HepG2 (cell line): ENCODE measurements around the gene STX4. TPM values are rescaled to one million over a fixed set of nuclear protein-coding genes. Genes with fewer than 3 reads are reported as not detected.

Experiments
- BATF2 ChIP-seq: sonication (generic); formaldehyde crosslinking; IDR thresholded peaks from 2 replicates; pipeline ENCODE4 v1.8.0; 2022; ENCODE audit warnings: mild to moderate bottlenecking, missing genetic modification reagents, moderate library complexity
- IKZF4 ChIP-seq: sonication (generic); formaldehyde crosslinking; IDR thresholded peaks from 2 replicates; pipeline ENCODE4 v1.5.1; 2020; ENCODE audit warnings: borderline replicate concordance, mild to moderate bottlenecking, low read depth, missing genetic modification reagents; ENCODE audit errors: not compliant biosample characterization
- KDM1A ChIP-seq: IDR thresholded peaks from 2 replicates; pipeline ENCODE4 v1.6.1; 2016; ENCODE audit warnings: missing compliant biosample characterization
- KDM2A ChIP-seq: sonication (generic); formaldehyde crosslinking; IDR thresholded peaks from 2 replicates; pipeline ENCODE4 v1.4.0; 2020; ENCODE audit warnings: low read depth, missing genetic modification reagents, borderline replicate concordance
- MAZ ChIP-seq, 2 experiments: sonication (generic) in 1 of 2; formaldehyde crosslinking in 1 of 2; IDR thresholded peaks; 2 replicates each; pipeline versions ENCODE4 v1.5.0 to v1.6.1; 2012 to 2020; ENCODE audit warnings: low read depth in 2 of 2, mild to moderate bottlenecking in 2 of 2, borderline replicate concordance in 1 of 2, improper control_type of control experiment in 1 of 2, low read length in 1 of 2, missing genetic modification reagents in 1 of 2, moderate library complexity in 1 of 2
- PHF8 ChIP-seq: sonication (generic); formaldehyde crosslinking; IDR thresholded peaks from 2 replicates; pipeline ENCODE4 v1.5.0; 2020; ENCODE audit warnings: missing genetic modification reagents
- PRDM15 ChIP-seq: sonication (generic); formaldehyde crosslinking; IDR thresholded peaks from 2 replicates; pipeline ENCODE4 v1.4.0; 2020; ENCODE audit warnings: missing genetic modification reagents
- SMAD9 ChIP-seq: sonication (generic); formaldehyde crosslinking; IDR thresholded peaks from 2 replicates; pipeline ENCODE4 v1.5.1; 2020; ENCODE audit warnings: mild to moderate bottlenecking, missing genetic modification reagents
- SNAI1 ChIP-seq: sonication (generic); formaldehyde crosslinking; IDR thresholded peaks from 2 replicates; pipeline ENCODE4 v1.5.0; 2020; ENCODE audit warnings: mild to moderate bottlenecking, missing genetic modification reagents, borderline replicate concordance
- SP140L ChIP-seq: sonication (generic); formaldehyde crosslinking; IDR thresholded peaks from 2 replicates; pipeline ENCODE4 v1.4.0; 2020; ENCODE audit warnings: missing genetic modification reagents, borderline replicate concordance
- YY1 ChIP-seq: IDR thresholded peaks from 2 replicates; pipeline ENCODE4 v1.6.1; 2011; ENCODE audit warnings: low read length, low read depth, moderate library complexity, mild to moderate bottlenecking; ENCODE audit not compliant: insufficient read depth, insufficient replicate concordance
- ZBTB33 ChIP-seq: sonication (generic); formaldehyde crosslinking; IDR thresholded peaks from 2 replicates; pipeline ENCODE4 v1.4.0; 2020; ENCODE audit warnings: missing genetic modification reagents
- ZFP36L2 ChIP-seq: sonication (generic); formaldehyde crosslinking; IDR thresholded peaks from 2 replicates; pipeline ENCODE4 v1.4.0; 2020; ENCODE audit warnings: missing genetic modification reagents
- ZNF234 ChIP-seq: sonication (generic); formaldehyde crosslinking; conservative IDR thresholded peaks from 2 replicates; pipeline ENCODE4 v1.5.1; 2020; ENCODE audit warnings: mild to moderate bottlenecking, missing genetic modification reagents
- ZNF530 ChIP-seq: sonication (generic); formaldehyde crosslinking; IDR thresholded peaks from 2 replicates; pipeline ENCODE4 v1.5.0; 2020; ENCODE audit warnings: low read depth, mild to moderate bottlenecking, missing genetic modification reagents
- ZSCAN20 ChIP-seq: sonication (generic); formaldehyde crosslinking; IDR thresholded peaks from 2 replicates; pipeline ENCODE4 v1.4.0; 2020; ENCODE audit warnings: missing genetic modification reagents, mild to moderate bottlenecking, borderline replicate concordance
- polyA plus RNA-seq, 8 experiments: library from polyadenylated mRNA; depleted of rRNA in 3 of 8; stranded (reverse) in 7 of 8; unstranded in 1 of 8; fragments of >200 nt; fragmentation: Illumina TruSeq in 4 of 8; extraction: Trizol in 4 of 8; gene quantifications; 2 replicates each; pipeline versions ENCODE4 v1.2.1 to v1.2.3, GENCODE V29; 2011 to 2016; ENCODE audit warnings: low read depth in 4 of 8, missing spikeins in 1 of 8, mixed read lengths in 1 of 8; ENCODE audit not compliant: insufficient read depth in 1 of 8
- total RNA-seq, 5 experiments: library from RNA; depleted of rRNA; stranded (reverse); fragments of >200 nt; fragmentation: Illumina TruSeq; extraction: Trizol; gene quantifications; 2 replicates each; pipeline ENCODE4 v1.2.3, GENCODE V29; 2016; ENCODE audit warnings: low read depth in 1 of 5
- TF ChIP-seq, protein P1 (sequence below): sonication (generic); formaldehyde crosslinking; IDR thresholded peaks from 2 replicates; pipeline ENCODE4 v1.5.1; 2020; ENCODE audit warnings: mild to moderate bottlenecking, missing genetic modification reagents

The STX4 gene
- total and polyA plus RNA-seq, 2 of the 13 experiments (the other 11 are each of a cell fraction or from before 2014, with no cell fraction given) = 29.2 to 34.6 TPM

GRCh38 chr16:31032736-31033708 lies at the start of gene STX4 (continued):
- TF ChIP-seq IKZF4 (CRISPR knock-in tag) = peak; percentile 96
- TF ChIP-seq ZSCAN20 = no peak
- TF ChIP-seq ZBTB33 (CRISPR knock-in tag) = peak; percentile 44; the same call in 1 of the 2 replicates
- TF ChIP-seq PHF8 (CRISPR knock-in tag) = peak; percentile 59
- TF ChIP-seq PRDM15 = no peak
- 0 out of 2 replicates have a peak, but pooled peaks have one; percentile 4 for TF ChIP-seq ZNF234 (CRISPR knock-in tag)
- TF ChIP-seq KDM1A = peak; percentile 64
- peak; percentile 57 for TF ChIP-seq YY1
- TF ChIP-seq ZNF530 (CRISPR knock-in tag) = no peak
- no peak for TF ChIP-seq SP140L (CRISPR knock-in tag)
- TF ChIP-seq MAZ (IDR thresholded peaks at IDR 0.05; ENCODE audit: borderline replicate concordance, low read depth, low read length) = peak; percentile 42; the same call in 1 of the 2 replicates
- TF ChIP-seq MAZ (CRISPR knock-in tag; IDR thresholded peaks at IDR 0.05; ENCODE audit: low read depth) = peak; percentile 62; the same call in 1 of the 2 replicates
- TF ChIP-seq, protein P1, sequence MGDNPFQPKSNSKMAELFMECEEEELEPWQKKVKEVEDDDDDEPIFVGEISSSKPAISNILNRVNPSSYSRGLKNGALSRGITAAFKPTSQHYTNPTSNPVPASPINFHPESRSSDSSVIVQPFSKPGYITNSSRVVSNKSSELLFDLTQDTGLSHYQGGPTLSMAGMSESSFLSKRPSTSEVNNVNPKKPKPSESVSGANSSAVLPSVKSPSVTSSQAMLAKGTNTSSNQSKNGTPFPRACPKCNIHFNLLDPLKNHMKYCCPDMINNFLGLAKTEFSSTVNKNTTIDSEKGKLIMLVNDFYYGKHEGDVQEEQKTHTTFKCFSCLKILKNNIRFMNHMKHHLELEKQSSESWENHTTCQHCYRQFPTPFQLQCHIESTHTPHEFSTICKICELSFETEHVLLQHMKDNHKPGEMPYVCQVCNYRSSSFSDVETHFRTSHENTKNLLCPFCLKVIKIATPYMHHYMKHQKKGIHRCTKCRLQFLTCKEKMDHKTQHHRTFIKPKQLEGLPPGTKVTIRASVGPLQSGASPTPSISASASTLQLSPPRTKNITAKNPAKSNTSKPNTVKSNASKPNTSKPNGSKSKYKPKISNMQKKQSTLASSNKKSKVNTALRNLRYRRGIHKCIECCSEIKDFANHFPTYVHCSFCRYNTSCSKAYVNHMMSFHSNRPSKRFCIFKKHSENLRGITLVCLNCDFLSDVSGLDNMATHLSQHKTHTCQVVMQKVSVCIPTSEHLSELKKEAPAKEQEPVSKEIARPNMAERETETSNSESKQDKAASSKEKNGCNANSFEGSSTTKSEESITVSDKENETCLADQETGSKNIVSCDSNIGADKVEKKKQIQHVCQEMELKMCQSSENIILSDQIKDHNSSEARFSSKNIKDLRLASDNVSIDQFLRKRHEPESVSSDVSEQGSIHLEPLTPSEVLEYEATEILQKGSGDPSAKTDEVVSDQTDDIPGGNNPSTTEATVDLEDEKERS (CRISPR knock-in tag) = peak; percentile 58; the same call in 1 of the 2 replicates
- peak; percentile 96 for TF ChIP-seq KDM2A (CRISPR knock-in tag)
- TF ChIP-seq BATF2 = no peak
- peak; percentile 52; the same call in 1 of the 2 replicates for TF ChIP-seq SMAD9 (CRISPR knock-in tag)
- TF ChIP-seq ZFP36L2 (CRISPR knock-in tag) = no peak; the same call in 1 of the 2 replicates
- no peak for TF ChIP-seq SNAI1 (CRISPR knock-in tag)
